ENCODE data around the gene RBM28. TPM values are rescaled to one million over a fixed set of nuclear protein-coding genes. Genes with fewer than 3 reads are reported as not detected.
"Not testable (repeated sequence)": the region's sequence is repeated elsewhere in the genome, so short reads cannot be mapped to it uniquely, and the experiment has no call there.

The RBM28 gene
- total RNA-seq, 2 experiments from 2014 or later = 35.1 to 37.3 TPM

- no peaks in the 10 kb centered on the region for H3K27me3 Mint-ChIP-seq
- no peak for DNase-seq
- H3K4me1 Mint-ChIP-seq = no peaks in the 10 kb centered on the region
- ChIA-PET CTCF (interaction anchor here (1.6 kb wide), 1 partner anchor 12 kb away, joined by 3 read pairs; no protein-coding TSS in a partner anchor), POLR2A (no interaction called here)
- peaks cover 6% of the 10 kb centered on the region for H3K36me3 Mint-ChIP-seq (ENCODE audit: low read depth)
- H3K4me3 Mint-ChIP-seq = no peak overlapping the region
- H3K27ac Mint-ChIP-seq = no peak overlapping the region
- peaks cover 4% of the 10 kb centered on the region for H3K9me3 Mint-ChIP-seq
Measured at GRCh38 chr7:128287556-128287955, 56.2 kb downstream of the RBM28 start.

- POLR2A ChIA-PET = no interaction called here
- no peaks in the 10 kb centered on the region for H3K4me1 Mint-ChIP-seq
- peaks cover 18% of the 10 kb centered on the region for H3K36me3 Mint-ChIP-seq (ENCODE audit: low read depth)
- H3K27me3 Mint-ChIP-seq = no peaks in the 10 kb centered on the region
- DNase-seq = no peak
- H3K9me3 Mint-ChIP-seq = peaks cover 18% of the 10 kb centered on the region
- CTCF ChIA-PET = no interaction called here
- H3K27ac Mint-ChIP-seq = no peak overlapping the region
- H3K4me3 Mint-ChIP-seq = no peak overlapping the region
Measured at GRCh38 chr7:128284102-128284501, 59.6 kb downstream of the RBM28 start.

- Mint-ChIP-seq H3K4me3 (no peak overlapping the region), H3K9me3 (peaks cover 20% of the 10 kb centered on the region), H3K27ac (no peak overlapping the region), H3K27me3 (no peaks in the 10 kb centered on the region), H3K36me3 (ENCODE audit: low read depth) (peaks cover 20% of the 10 kb centered on the region), H3K4me1 (no peaks in the 10 kb centered on the region)
- CTCF ChIA-PET = no interaction called here
- no peak for DNase-seq
- POLR2A ChIA-PET = no interaction called here
Measured at GRCh38 chr7:128281605-128282380, 61.9 kb downstream of the RBM28 start.

- H3K27ac Mint-ChIP-seq, H3K27me3 Mint-ChIP-seq, DNase-seq, H3K4me1 Mint-ChIP-seq, H3K4me3 Mint-ChIP-seq, POLR2A ChIA-PET, CTCF ChIA-PET: not testable (repeated sequence)
- H3K9me3 Mint-ChIP-seq = peaks cover 20% of the 10 kb centered on the region
- H3K36me3 Mint-ChIP-seq (ENCODE audit: low read depth) = peaks cover 20% of the 10 kb centered on the region
Measured at GRCh38 chr7:128280451-128280850, 63.3 kb downstream of the RBM28 start.

GRCh38 chr7:128279124-128279713 lies 64.5 kb downstream of the RBM28 start:
- no peak overlapping the region for H3K4me3 Mint-ChIP-seq
- CTCF ChIA-PET = no interaction called here
- no peak overlapping the region for H3K27ac Mint-ChIP-seq
- POLR2A ChIA-PET = no interaction called here
- H3K27me3 Mint-ChIP-seq = no peaks in the 10 kb centered on the region
- H3K4me1 Mint-ChIP-seq = no peaks in the 10 kb centered on the region
- peaks cover 20% of the 10 kb centered on the region for H3K9me3 Mint-ChIP-seq
- DNase-seq = no peak
- H3K36me3 Mint-ChIP-seq (ENCODE audit: low read depth) = peaks cover 20% of the 10 kb centered on the region

GRCh38 chr7:128278366-128278765 lies 65.3 kb downstream of the RBM28 start:
- Mint-ChIP-seq H3K27me3 (peaks cover 1% of the 10 kb centered on the region), H3K36me3 (ENCODE audit: low read depth) (peaks cover 20% of the 10 kb centered on the region), H3K4me1 (no peaks in the 10 kb centered on the region), H3K9me3 (peaks cover 20% of the 10 kb centered on the region), H3K27ac (no peak overlapping the region), H3K4me3 (no peak overlapping the region)
- POLR2A ChIA-PET = no interaction called here
- DNase-seq = no peak
- CTCF ChIA-PET = no interaction called here

GRCh38 chr7:128275681-128276080 lies 68.0 kb downstream of the RBM28 start:
- H3K4me1 Mint-ChIP-seq = peaks cover 2% of the 10 kb centered on the region
- peaks cover 11% of the 10 kb centered on the region for H3K9me3 Mint-ChIP-seq
- no peak for DNase-seq
- POLR2A ChIA-PET = no interaction called here
- H3K27me3 Mint-ChIP-seq = peaks cover 16% of the 10 kb centered on the region
- CTCF ChIA-PET = no interaction called here
- H3K27ac Mint-ChIP-seq = no peak overlapping the region
- H3K4me3 Mint-ChIP-seq = no peak overlapping the region
- H3K36me3 Mint-ChIP-seq (ENCODE audit: low read depth) = peaks cover 9% of the 10 kb centered on the region

GRCh38 chr7:128274884-128275603 lies 68.7 kb downstream of the RBM28 start:
- H3K4me3 Mint-ChIP-seq = no peak overlapping the region
- peaks cover 18% of the 10 kb centered on the region for H3K27me3 Mint-ChIP-seq
- H3K4me1 Mint-ChIP-seq = peaks cover 2% of the 10 kb centered on the region
- H3K27ac Mint-ChIP-seq = no peak overlapping the region
- H3K9me3 Mint-ChIP-seq = peaks cover 8% of the 10 kb centered on the region
- DNase-seq = no peak
- ChIA-PET CTCF (no interaction called here), POLR2A (no interaction called here)
- H3K36me3 Mint-ChIP-seq (ENCODE audit: low read depth) = peaks cover 8% of the 10 kb centered on the region

- H3K36me3 Mint-ChIP-seq (ENCODE audit: low read depth) = peaks cover 3% of the 10 kb centered on the region
- ChIA-PET POLR2A (no interaction called here), CTCF (no interaction called here)
- H3K27me3 Mint-ChIP-seq = peaks cover 23% of the 10 kb centered on the region
- no peak overlapping the region for H3K4me3 Mint-ChIP-seq
- no peak overlapping the region for H3K27ac Mint-ChIP-seq
- peaks cover 2% of the 10 kb centered on the region for H3K4me1 Mint-ChIP-seq
- H3K9me3 Mint-ChIP-seq = peaks cover 3% of the 10 kb centered on the region
- no peak for DNase-seq
Measured at GRCh38 chr7:128274246-128274883, 69.3 kb downstream of the RBM28 start.

GRCh38 chr7:128271942-128272481 lies 71.7 kb downstream of the RBM28 start:
- no peak for DNase-seq
- Mint-ChIP-seq H3K4me1 (peaks cover 2% of the 10 kb centered on the region), H3K4me3 (no peak overlapping the region), H3K27me3 (peaks cover 31% of the 10 kb centered on the region), H3K36me3 (ENCODE audit: low read depth) (no peaks in the 10 kb centered on the region), H3K9me3 (no peaks in the 10 kb centered on the region), H3K27ac (no peak overlapping the region)
- ChIA-PET POLR2A (no interaction called here), CTCF (interaction anchor here (1.0 kb wide), 1 partner anchor 22 kb away, joined by 3 read pairs; no protein-coding TSS in a partner anchor)

GRCh38 chr7:128271471-128271941 lies 72.2 kb downstream of the RBM28 start:
- no peak overlapping the region for H3K4me3 Mint-ChIP-seq

GRCh38 chr7:128270826-128271272 lies 72.9 kb downstream of the RBM28 start:
- POLR2A ChIA-PET = no interaction called here
- no peak for DNase-seq
- no peak overlapping the region for H3K4me3 Mint-ChIP-seq
- no peaks in the 10 kb centered on the region for H3K9me3 Mint-ChIP-seq
- H3K4me1 Mint-ChIP-seq = peaks cover 2% of the 10 kb centered on the region
- H3K27ac Mint-ChIP-seq = no peak overlapping the region
- H3K27me3 Mint-ChIP-seq = peaks cover 31% of the 10 kb centered on the region
- CTCF ChIA-PET = interaction anchor here (0.6 kb wide), 1 partner anchor 136 kb away, joined by 5 read pairs; no protein-coding TSS in a partner anchor
- H3K36me3 Mint-ChIP-seq (ENCODE audit: low read depth) = no peaks in the 10 kb centered on the region

More at GRCh38 chr7:128271471-128271941, 72.2 kb downstream of the RBM28 start:
- no peak for DNase-seq
- POLR2A ChIA-PET = no interaction called here
- CTCF ChIA-PET = interaction anchor here (1.0 kb wide), 1 partner anchor 22 kb away, joined by 3 read pairs; no protein-coding TSS in a partner anchor
- Mint-ChIP-seq H3K9me3 (no peaks in the 10 kb centered on the region), H3K36me3 (ENCODE audit: low read depth) (no peaks in the 10 kb centered on the region), H3K27ac (no peak overlapping the region), H3K27me3 (peaks cover 31% of the 10 kb centered on the region), H3K4me1 (peaks cover 2% of the 10 kb centered on the region)
